Stimulated activated effector memory CD8-positive, alpha-beta T cell treated with anti-CD3 and anti-CD28 coated beads, Interleukin-12 subunit alpha, Interleukin-12 subunit beta, amount 100 ng/mL, for 72 hours (primary cell): ENCODE data around the gene DDX18.
"Not testable (repeated sequence)": the region's sequence is repeated elsewhere in the genome, so short reads cannot be mapped to it uniquely, and the experiment has no call there.

Experiments used
- ATAC-seq: fragments of 150-1000 bp; cut with Tn5 transposase; 2 replicates; pipeline ENCODE4 v1.10.0; 2021
- DNase-seq, 2 donors: peaks; one replicate each; pipeline ENCODE4 v3.0.0; 2021 to 2022; ENCODE audit warnings: low spot score in 2 of 2
- H3K27ac Mint-ChIP-seq: one replicate; pipeline ENCODE4 v1.8.0; 2022; ENCODE audit warnings: mild to moderate bottlenecking, mixed read lengths
- H3K36me3 Mint-ChIP-seq: one replicate; pipeline ENCODE4 v1.8.0; 2022; ENCODE audit warnings: mild to moderate bottlenecking, mixed read lengths
- H3K4me1 Mint-ChIP-seq: one replicate; pipeline ENCODE4 v1.8.0; 2022; ENCODE audit warnings: mixed read lengths
- H3K4me3 Mint-ChIP-seq: one replicate; pipeline ENCODE4 v1.8.0; 2022; ENCODE audit warnings: mild to moderate bottlenecking, mixed read lengths
- H3K9me3 Mint-ChIP-seq: one replicate; pipeline ENCODE4 v1.8.0; 2022; ENCODE audit warnings: mixed read lengths

The DDX18 gene

GRCh38 chr2:117820444-117820843, 6.0 kb downstream of the DDX18 start:
- Mint-ChIP-seq H3K36me3 (peaks cover 100% of the 10 kb centered on the region), H3K27ac (peak overlapping the region; percentile 56), H3K4me3 (no peak overlapping the region), H3K4me1 (peaks cover 38% of the 10 kb centered on the region), H3K9me3 (no peaks in the 10 kb centered on the region)
- DNase-seq (no peak), ATAC-seq (peak; percentile 98)

- DNase-seq (no peak), ATAC-seq (no peak)
- no peak overlapping the region for H3K4me3 Mint-ChIP-seq
- no peak overlapping the region for H3K27ac Mint-ChIP-seq
- H3K9me3 Mint-ChIP-seq, result no peaks in the 10 kb centered on the region
- peaks cover 1% of the 10 kb centered on the region for H3K4me1 Mint-ChIP-seq
- peaks cover 100% of the 10 kb centered on the region for H3K36me3 Mint-ChIP-seq
Measured at GRCh38 chr2:117825437-117825836, 10.9 kb downstream of the DDX18 start.

- not testable (repeated sequence) for H3K27ac Mint-ChIP-seq, H3K4me3 Mint-ChIP-seq, ATAC-seq, H3K4me1 Mint-ChIP-seq, DNase-seq, H3K9me3 Mint-ChIP-seq
- peaks cover 100% of the 10 kb centered on the region for H3K36me3 Mint-ChIP-seq
Measured at GRCh38 chr2:117827464-117827863, 13.0 kb downstream of the DDX18 start.

GRCh38 chr2:117828870-117829269, 14.4 kb downstream of the DDX18 start:
- peak overlapping the region; percentile 64 for H3K27ac Mint-ChIP-seq
- H3K36me3 Mint-ChIP-seq, result peaks cover 92% of the 10 kb centered on the region
- no peaks in the 10 kb centered on the region for H3K4me1 Mint-ChIP-seq
- no peak overlapping the region for H3K4me3 Mint-ChIP-seq
- H3K9me3 Mint-ChIP-seq, result no peaks in the 10 kb centered on the region
- ATAC-seq, result no peak
- no peak for DNase-seq

DNA sequence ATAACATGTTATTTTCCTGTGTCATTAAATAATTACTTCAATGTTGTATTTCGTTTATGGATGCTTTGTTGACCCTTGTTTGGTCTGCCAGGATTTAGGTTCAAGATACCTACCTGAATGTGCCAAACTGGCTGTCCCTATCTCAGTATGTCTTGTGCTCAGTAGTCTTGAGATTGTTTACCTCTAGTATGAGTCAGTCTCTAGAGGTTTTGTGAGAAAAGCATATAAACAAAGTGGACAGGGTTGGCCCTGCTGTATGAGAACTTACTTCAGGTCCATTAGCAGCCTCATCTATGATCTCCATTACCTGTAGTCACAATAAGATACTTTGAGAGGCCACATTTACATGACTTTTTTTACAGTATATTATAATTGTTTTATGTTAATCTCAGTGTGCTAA, 17.8 kb downstream of the DDX18 start:
- ATAC-seq, result no peak
- H3K27ac Mint-ChIP-seq, result no peak overlapping the region
- H3K9me3 Mint-ChIP-seq, result no peaks in the 10 kb centered on the region
- no peak for DNase-seq
- H3K4me3 Mint-ChIP-seq, result no peak overlapping the region
- peaks cover 65% of the 10 kb centered on the region for H3K36me3 Mint-ChIP-seq
- H3K4me1 Mint-ChIP-seq, result peaks cover 13% of the 10 kb centered on the region

- Mint-ChIP-seq H3K27ac (no peak overlapping the region), H3K9me3 (no peaks in the 10 kb centered on the region), H3K4me1 (peaks cover 13% of the 10 kb centered on the region), H3K36me3 (peaks cover 57% of the 10 kb centered on the region), H3K4me3 (no peak overlapping the region)
- DNase-seq (no peak), ATAC-seq (no peak)
Measured at GRCh38 chr2:117832905-117833613, 18.6 kb downstream of the DDX18 start.

DNA sequence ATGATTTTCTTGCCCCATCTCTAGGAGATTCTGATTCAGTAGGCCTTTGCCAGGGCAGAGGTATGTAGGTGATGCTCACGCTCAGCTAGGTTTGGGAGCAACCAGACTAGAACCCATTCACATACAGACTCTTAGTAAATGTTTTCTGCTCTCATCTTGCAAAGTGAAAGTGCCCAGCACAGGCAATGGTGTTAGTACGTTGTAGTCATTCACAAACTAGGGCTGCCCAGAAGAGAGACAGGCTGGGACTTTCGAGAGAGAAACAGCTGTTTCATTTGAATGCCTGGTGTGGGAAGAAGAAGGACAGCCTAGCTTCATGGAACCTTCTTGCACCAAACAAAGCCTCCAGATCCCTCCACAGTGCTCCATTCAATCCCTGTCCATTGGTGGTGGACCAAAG, 19.4 kb downstream of the DDX18 start:
- H3K27ac Mint-ChIP-seq, result no peak overlapping the region
- ATAC-seq (peak; percentile 11), DNase-seq (no peak)
- peaks cover 13% of the 10 kb centered on the region for H3K4me1 Mint-ChIP-seq
- H3K36me3 Mint-ChIP-seq, result peaks cover 49% of the 10 kb centered on the region
- no peaks in the 10 kb centered on the region for H3K9me3 Mint-ChIP-seq
- H3K4me3 Mint-ChIP-seq, result no peak overlapping the region

DNA sequence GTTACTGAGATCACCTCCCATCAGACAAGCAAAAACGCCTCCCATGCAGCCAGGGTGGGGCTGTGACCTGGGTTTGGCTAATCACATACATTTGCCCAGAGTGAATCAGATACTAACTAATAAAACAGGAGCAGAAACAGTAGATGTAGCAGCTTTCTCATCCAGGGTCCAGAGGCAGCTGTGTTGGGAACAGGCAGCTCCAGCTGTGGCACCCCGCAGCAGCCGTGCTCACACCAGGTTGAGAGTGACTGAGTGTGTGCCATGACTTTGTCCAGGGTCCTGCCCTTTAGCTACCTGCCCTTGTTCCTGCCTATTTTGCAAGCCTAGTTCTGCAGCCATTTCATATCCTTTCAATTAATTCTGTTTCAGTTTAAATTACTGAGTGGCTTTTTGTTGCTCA, 20.5 kb downstream of the DDX18 start:
- Mint-ChIP-seq H3K4me3 (no peak overlapping the region), H3K27ac (no peak overlapping the region)

DNA sequence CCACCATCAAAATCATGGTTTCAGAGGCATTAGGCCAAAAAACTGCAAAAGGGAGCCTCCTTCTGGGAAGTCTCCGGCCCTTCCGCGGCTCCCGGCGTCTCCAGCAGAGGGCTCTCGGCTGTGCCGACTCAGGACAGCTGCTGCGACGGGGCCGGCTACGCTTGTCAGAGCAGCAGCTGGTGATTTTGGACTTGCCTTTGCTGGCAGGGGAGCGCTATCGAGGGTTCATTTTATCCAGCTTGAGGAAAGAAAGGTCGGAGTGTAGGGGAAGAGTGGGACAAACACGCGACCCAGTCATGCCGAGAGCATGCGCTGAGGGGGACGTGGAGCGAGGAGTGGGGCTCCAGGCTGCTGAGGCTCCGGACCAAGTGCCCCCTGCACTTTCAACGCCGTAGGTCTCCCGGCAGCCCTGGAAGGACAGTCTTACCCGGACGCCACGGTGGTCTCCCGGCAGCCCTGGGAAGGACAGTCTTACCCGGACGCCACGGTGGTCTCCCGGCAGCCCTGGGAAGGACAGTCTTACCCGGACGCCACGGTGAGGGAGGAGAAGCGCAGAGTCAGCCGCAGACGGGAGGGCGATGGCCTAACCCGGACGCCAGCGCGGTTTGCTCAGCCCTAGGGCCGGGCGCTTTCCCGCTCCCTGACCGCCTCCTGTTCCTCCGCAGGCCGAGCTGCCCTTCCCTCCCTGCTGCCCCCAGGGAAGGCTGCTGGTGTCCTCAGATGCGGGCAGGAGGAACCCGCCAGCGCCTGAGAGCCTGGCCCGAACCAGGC, 21.7 kb downstream of the DDX18 start:
- Mint-ChIP-seq H3K27ac (peak overlapping the region; percentile 77), H3K4me1 (peaks cover 13% of the 10 kb centered on the region), H3K4me3 (peak overlapping the region; percentile 69), H3K9me3 (no peaks in the 10 kb centered on the region), H3K36me3 (peaks cover 26% of the 10 kb centered on the region)
- DNase-seq (peak; percentile 19 to 64), ATAC-seq (peak; percentile 82)

More for the DNA sequence above, 20.5 kb downstream of the DDX18 start:
- H3K9me3 Mint-ChIP-seq, result no peaks in the 10 kb centered on the region
- no peak for ATAC-seq
- DNase-seq, result no peak
- peaks cover 38% of the 10 kb centered on the region for H3K36me3 Mint-ChIP-seq
- peaks cover 13% of the 10 kb centered on the region for H3K4me1 Mint-ChIP-seq

GRCh38 chr2:117845304-117845703, 30.8 kb downstream of the DDX18 start:
- Mint-ChIP-seq H3K4me1 (no peaks in the 10 kb centered on the region), H3K36me3 (no peaks in the 10 kb centered on the region), H3K9me3 (no peaks in the 10 kb centered on the region), H3K4me3 (no peak overlapping the region), H3K27ac (no peak overlapping the region)
- ATAC-seq (no peak), DNase-seq (no peak)

- Mint-ChIP-seq H3K4me3 (no peak overlapping the region), H3K4me1 (no peaks in the 10 kb centered on the region), H3K27ac (no peak overlapping the region), H3K36me3 (no peaks in the 10 kb centered on the region), H3K9me3 (no peaks in the 10 kb centered on the region)
- ATAC-seq (no peak), DNase-seq (no peak)
Measured at GRCh38 chr2:117850015-117850414, 35.5 kb downstream of the DDX18 start.

GRCh38 chr2:117850461-117850860, 36.0 kb downstream of the DDX18 start:
- Mint-ChIP-seq H3K4me1 (no peaks in the 10 kb centered on the region), H3K27ac (no peak overlapping the region), H3K36me3 (no peaks in the 10 kb centered on the region), H3K9me3 (no peaks in the 10 kb centered on the region), H3K4me3 (no peak overlapping the region)
- DNase-seq (no peak), ATAC-seq (no peak)

DNA sequence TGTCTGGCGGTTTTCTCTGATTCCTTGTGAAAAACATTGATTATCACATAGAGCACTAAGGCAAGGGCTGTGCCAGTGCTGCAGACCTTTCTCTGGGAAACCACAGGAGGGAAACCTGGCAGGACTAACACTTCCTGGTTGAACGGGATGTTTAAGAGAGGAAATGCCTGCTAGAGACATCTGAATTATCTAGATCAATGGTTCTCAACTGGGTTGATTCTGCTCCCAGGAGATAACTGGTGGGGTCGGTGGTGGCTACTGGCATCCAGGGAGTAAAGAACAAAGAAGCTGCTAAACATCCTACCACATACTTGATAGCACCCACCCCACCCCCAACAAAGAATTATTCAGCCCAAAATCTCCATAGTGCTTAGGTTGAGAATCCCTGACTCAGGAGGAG, 37.5 kb downstream of the DDX18 start:
- DNase-seq, result no peak
- ATAC-seq, result no peak
- no peaks in the 10 kb centered on the region for H3K4me1 Mint-ChIP-seq

DNA sequence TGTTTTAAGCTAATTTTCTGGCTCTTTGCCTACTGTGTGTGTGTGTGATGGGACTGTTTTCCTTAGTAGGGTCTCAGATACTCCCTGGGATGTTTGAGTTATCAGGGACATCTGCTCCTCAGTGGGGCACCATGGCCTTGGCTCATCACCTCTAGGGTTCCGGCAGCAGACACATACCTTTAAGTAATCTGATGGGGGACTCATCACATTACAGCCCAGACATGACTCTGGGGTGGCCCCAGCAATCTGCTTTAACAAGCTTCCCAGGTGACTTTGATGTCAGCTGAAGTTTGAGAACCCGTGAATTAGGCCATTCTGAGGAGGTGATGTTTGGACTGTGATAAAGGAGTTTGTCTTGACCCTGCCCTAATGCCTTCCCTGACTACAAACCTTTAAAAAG, 38.8 kb downstream of the DDX18 start:
- H3K36me3 Mint-ChIP-seq, result no peaks in the 10 kb centered on the region
- no peaks in the 10 kb centered on the region for H3K4me1 Mint-ChIP-seq
- DNase-seq (no peak), ATAC-seq (no peak)
- no peak overlapping the region for H3K27ac Mint-ChIP-seq
- no peaks in the 10 kb centered on the region for H3K9me3 Mint-ChIP-seq
- H3K4me3 Mint-ChIP-seq, result no peak overlapping the region

More for the DNA sequence above, 37.5 kb downstream of the DDX18 start:
- no peaks in the 10 kb centered on the region for H3K9me3 Mint-ChIP-seq
- H3K4me3 Mint-ChIP-seq, result no peak overlapping the region
- H3K36me3 Mint-ChIP-seq, result no peaks in the 10 kb centered on the region
- no peak overlapping the region for H3K27ac Mint-ChIP-seq

- no peak overlapping the region for H3K27ac Mint-ChIP-seq
- H3K36me3 Mint-ChIP-seq, result no peaks in the 10 kb centered on the region
- no peak for DNase-seq
- ATAC-seq, result no peak
- no peak overlapping the region for H3K4me3 Mint-ChIP-seq
- no peaks in the 10 kb centered on the region for H3K9me3 Mint-ChIP-seq
- no peaks in the 10 kb centered on the region for H3K4me1 Mint-ChIP-seq
Measured at GRCh38 chr2:117853873-117854272, 39.4 kb downstream of the DDX18 start.

DNA sequence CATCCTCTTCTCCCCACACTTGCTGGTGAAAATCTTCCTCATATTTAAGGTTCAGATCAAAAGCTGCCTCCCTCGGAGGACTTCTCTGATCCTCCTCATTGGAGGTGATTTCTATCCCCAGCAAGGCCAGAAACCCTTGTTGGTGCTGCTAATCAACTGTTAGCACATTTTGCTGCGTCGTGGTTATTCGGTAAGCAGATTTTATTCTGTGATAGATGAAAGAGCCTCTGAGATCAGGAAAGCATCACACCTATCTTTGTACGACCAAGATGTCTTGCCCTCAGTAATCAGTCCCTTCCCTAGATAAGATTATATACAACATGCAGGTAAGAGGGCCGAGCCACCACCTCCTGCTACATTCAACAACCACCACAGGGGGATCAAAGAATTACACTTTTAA, 40.1 kb downstream of the DDX18 start:
- H3K9me3 Mint-ChIP-seq, result no peaks in the 10 kb centered on the region
- ATAC-seq, result no peak

More for the DNA sequence above, 40.1 kb downstream of the DDX18 start:
- H3K4me3 Mint-ChIP-seq, result no peak overlapping the region
- no peak for DNase-seq
- H3K4me1 Mint-ChIP-seq, result no peaks in the 10 kb centered on the region
- no peak overlapping the region for H3K27ac Mint-ChIP-seq
- no peaks in the 10 kb centered on the region for H3K36me3 Mint-ChIP-seq
